ENCODE measurements around the gene VAMP8.

Gene VAMP8

DNA sequence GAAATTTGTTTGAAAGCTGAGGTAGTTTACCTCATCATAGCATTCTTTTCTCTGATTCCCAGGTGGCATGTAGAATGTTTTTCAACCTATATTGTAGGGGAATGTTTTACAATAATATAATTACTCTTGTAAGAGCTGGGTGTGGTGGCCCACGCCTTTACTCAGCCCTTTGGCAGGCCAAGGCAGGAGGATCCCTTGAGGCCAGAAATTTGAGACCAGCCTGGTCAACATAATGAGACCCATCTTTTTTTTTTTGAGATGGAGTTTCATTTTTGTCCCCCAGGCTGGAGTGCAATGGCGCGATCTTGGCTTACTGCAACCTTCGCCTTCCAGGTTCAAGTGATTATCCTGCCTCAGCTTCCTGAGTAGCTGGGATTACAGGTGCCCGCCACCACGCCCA lies 42.2 kb downstream of the VAMP8 start:
- no peak for DNase-seq (ENCODE audit: low read depth in 2 of 2)

DNA sequence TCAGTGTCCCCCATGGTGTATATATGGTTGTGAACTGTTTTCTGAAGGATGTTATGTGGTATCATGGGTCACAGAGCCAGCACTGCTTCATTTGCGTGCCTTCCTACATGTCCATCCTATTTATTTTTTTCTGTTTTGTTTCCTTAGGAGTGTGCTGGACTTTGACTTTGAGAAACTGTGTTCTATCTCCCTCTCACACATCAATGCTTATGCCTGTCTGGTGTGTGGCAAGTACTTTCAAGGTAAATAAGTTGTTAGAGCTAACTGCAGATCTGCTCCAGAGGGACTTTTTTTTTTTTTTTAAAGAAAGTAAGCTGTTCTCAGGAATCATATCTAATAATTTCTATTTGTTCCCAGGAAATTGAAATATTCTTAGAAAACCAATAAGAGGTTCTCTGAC lies 44.0 kb downstream of the VAMP8 start:
- no peak for DNase-seq (ENCODE audit: low read depth in 2 of 2)

DNA sequence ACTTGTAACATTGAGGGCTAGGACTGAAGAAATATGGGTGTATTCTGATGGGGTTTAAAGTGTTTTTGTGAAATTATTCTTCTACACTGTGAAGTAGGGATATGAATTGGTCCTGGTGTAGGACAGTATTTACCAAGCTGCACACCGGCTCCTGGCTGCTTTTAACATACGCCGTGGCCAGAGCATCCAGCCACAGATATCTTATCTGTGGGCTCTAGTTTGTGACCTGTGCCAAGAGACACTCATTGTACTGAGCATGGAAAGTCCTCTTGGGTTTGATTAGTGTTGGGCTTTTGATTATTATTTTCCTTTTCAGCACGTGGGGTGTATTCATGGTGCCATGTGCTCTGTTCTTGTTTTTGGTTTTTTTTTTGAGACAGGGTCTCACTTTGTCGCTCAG lies 46.6 kb downstream of the VAMP8 start:
- DNase-seq (ENCODE audit: low read depth in 2 of 2): no peak

DNA sequence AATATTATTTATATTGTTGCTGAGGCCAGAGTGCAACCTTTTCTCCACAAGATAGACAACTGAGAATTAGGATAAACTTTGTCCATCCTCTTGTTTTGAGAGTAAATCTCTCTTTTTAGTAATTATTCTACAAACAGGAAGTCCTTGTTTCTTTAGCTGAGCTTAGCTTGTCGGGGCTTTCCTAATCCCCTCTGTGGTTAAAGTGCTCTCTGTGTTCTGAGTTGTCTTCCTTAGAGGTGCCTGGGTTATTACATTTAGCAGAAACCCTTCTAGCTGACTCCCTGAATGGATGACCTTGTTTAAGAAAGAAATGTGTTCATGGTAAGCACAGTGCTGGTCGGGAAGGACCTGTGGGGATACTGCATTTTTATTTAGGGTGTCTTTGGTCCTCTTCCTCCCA lies 51.3 kb downstream of the VAMP8 start:
- no peak for DNase-seq (ENCODE audit: low read depth in 2 of 2)

DNA sequence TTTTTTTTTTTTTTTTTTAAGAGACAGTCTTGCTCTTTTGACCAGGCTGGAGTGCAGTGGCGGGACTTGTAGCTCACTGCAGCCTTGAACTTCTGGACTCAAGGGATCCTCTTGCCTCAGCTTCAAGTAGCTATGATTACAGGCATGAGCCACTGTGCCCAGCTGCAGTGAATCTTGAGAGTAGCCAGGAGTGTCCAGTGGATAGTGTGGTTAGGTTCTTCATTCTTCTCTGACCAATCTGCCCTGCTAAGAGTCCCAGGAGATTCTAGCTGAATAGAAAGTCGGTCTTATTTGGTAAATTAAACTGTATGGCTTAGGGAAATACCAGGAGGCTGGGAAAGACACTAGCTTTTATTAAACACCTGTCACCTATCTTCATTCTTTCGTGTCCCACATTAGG lies 53.9 kb downstream of the VAMP8 start:
- DNase-seq (ENCODE audit: low read depth in 2 of 2): no peak

Measured in stimulated activated CD4-positive, alpha-beta T cell treated with anti-CD3 and anti-CD28 coated beads, Interleukin-1b, Interleukin-23, amount 100 ng/mL, for 1 hour (primary cell).